ENCODE data around the gene PLAA. TPM values are rescaled to one million over a fixed set of nuclear protein-coding genes. Genes with fewer than 3 reads are reported as not detected.
A peak's percentile ranks its signal among the peaks of the same experiment; 100 is the strongest.

Gene PLAA
- total RNA-seq (ENCODE audit: low replicate concordance), result 44.8 and 80.1 TPM in 2 replicates

DNA sequence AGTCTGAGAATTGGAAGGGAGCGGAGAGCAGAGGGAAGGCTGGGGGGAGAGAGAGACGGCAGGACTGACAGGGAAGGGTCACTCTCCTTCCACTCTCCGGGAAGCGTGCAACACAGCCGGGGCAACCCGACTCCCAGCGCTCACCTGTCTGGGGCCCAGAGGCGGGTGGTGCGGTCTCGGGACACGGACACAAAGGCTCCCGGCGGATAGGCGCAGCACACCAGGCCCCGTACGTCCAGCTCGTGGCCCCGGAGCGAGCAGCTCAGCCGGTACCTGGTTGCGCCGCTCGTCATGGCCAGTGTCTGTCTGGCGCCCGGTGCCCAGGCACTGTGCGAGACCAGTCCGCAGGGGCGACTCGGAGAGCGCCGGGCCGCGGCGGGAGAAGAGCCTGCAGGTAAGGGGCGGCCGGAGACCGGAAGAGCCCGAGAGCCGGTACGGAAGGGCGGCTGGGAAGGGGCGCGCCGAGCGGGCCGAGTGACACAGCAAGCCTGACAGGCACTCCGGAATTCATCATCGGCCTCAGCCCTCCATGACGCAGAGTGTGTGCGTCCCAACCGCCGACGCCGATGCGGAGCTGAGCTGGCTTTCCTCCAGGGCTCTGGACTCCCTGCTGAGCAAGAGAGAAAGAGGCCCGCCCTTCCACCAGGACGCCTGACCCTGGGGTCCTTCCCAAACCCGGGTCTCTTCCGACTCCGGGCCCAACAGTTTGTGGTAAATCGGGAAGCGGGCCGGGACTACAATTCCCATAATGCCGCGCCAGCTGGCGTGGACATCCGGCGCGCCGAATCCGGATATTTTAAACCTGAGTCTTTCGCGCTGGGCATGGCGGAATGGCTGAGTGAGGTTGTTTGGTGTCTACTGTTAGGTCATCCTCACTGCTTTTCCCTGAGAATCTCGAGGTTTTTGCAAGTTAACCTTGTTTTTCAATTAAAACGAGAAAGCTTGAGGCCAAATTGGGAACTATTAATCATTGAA, at the start of gene PLAA:
PLAA (minus strand) TSS at position 490 of the 975 bp plus-strand sequence; CDS start at position 293, 197 bp downstream.
- H3K9me3 ChIP-seq (ENCODE audit: low read depth), result no peaks in the 10 kb centered on the region
- peak within 1 kb of the TSS; percentile 95 for H2AFZ ChIP-seq (replicated peaks)
- H3K27ac ChIP-seq, result peak within 1 kb of the TSS; percentile 99
- peak within 1 kb of the TSS; percentile 85 for H3K4me3 ChIP-seq
- peaks cover 3% of the 10 kb centered on the region for H3K27me3 Mint-ChIP-seq (ENCODE audit: insufficient read depth, low read depth)
- H3K4me2 ChIP-seq, result peak within 1 kb of the TSS; percentile 87
- DNase-seq (ENCODE audit: low spot score), result peak; percentile 95
- peaks cover 16% of the 10 kb centered on the region for H3K4me1 Mint-ChIP-seq
- peaks cover 56% of the 10 kb centered on the region for H3K79me2 ChIP-seq (ENCODE audit: low read depth)
- H3F3A ChIP-seq (ENCODE audit: low read depth), result peaks cover 10% of the 10 kb centered on the region
- no peaks in the 10 kb centered on the region for H4K20me1 ChIP-seq (ENCODE audit: low read depth)
- H3K27me3 ChIP-seq, result no peaks in the 10 kb centered on the region
- H3K27ac Mint-ChIP-seq, result peak within 1 kb of the TSS; percentile 100
- H3K36me3 ChIP-seq, result no peaks in the 10 kb centered on the region
- H3K36me3 Mint-ChIP-seq, result peaks cover 17% of the 10 kb centered on the region
- H3K4me3 Mint-ChIP-seq, result peak within 1 kb of the TSS; percentile 87
- H3K4me1 ChIP-seq, result peaks cover 19% of the 10 kb centered on the region
- H3K9me3 Mint-ChIP-seq, result no peaks in the 10 kb centered on the region
- H3K9ac ChIP-seq, result peak within 1 kb of the TSS; percentile 91
- TF ChIP-seq, protein P1, sequence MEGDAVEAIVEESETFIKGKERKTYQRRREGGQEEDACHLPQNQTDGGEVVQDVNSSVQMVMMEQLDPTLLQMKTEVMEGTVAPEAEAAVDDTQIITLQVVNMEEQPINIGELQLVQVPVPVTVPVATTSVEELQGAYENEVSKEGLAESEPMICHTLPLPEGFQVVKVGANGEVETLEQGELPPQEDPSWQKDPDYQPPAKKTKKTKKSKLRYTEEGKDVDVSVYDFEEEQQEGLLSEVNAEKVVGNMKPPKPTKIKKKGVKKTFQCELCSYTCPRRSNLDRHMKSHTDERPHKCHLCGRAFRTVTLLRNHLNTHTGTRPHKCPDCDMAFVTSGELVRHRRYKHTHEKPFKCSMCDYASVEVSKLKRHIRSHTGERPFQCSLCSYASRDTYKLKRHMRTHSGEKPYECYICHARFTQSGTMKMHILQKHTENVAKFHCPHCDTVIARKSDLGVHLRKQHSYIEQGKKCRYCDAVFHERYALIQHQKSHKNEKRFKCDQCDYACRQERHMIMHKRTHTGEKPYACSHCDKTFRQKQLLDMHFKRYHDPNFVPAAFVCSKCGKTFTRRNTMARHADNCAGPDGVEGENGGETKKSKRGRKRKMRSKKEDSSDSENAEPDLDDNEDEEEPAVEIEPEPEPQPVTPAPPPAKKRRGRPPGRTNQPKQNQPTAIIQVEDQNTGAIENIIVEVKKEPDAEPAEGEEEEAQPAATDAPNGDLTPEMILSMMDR (IDR thresholded peaks at IDR 0.05), result peak; percentile 10
- TF ChIP-seq EZH2phosphoT487 (IDR thresholded peaks at IDR 0.05), result no peak

DNA sequence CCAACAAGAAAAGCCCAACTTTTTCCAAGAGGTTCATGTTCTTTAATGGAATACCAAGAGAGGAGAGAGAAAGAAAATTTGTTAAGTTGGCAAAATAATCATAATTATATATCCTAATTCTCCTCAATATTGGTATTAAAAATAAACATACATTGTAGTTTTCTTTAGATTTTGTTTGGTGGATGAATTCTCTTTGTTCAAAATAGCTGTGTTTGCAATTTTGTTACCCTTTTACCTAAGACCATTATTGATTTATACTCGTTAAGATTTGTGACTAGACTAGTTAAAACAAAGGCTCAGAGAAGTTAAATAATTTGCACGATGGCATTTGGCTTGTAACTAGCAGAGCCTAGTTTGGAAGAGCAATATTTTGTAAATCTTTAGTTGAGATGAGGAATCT, 48.8 kb upstream of the PLAA start:
- H3F3A ChIP-seq (ENCODE audit: low read depth), result no peaks in the 10 kb centered on the region

DNA sequence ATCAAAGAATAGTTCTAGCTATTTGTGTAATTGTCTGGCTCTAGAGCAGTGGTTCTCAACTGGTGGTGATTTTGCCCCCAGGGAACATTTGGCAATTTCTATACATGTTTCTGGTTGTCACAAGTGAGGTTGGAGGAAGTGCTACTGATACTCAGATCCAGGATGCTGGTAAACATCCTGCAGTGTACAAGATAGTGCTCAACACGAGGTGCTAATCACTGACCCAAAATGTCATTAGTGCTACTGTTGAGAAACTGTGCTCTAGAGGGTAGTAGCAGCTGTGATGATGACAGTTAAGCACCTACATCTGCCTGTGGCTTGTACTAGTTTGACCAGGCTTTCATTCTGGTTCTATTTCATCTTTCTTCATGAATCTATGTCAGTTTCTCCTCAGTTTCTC, 36.3 kb upstream of the PLAA start:
- Histone ChIP-seq H3K4me1 (no peaks in the 10 kb centered on the region), H4K20me1 (ENCODE audit: low read depth) (no peaks in the 10 kb centered on the region), H3K27ac (no peak overlapping the region), H3K9ac (no peak overlapping the region), H3F3A (ENCODE audit: low read depth) (no peaks in the 10 kb centered on the region), H3K36me3 (peaks cover 19% of the 10 kb centered on the region), H2AFZ (replicated peaks) (no peak overlapping the region), H3K79me2 (ENCODE audit: low read depth) (peaks cover 3% of the 10 kb centered on the region), H3K4me3 (no peak overlapping the region), H3K9me3 (ENCODE audit: low read depth) (no peaks in the 10 kb centered on the region), H3K27me3 (no peaks in the 10 kb centered on the region), H3K4me2 (no peak overlapping the region)
- Mint-ChIP-seq H3K4me3 (no peak overlapping the region), H3K9me3 (no peaks in the 10 kb centered on the region), H3K27me3 (ENCODE audit: insufficient read depth, low read depth) (no peaks in the 10 kb centered on the region), H3K4me1 (no peaks in the 10 kb centered on the region), H3K27ac (no peak overlapping the region), H3K36me3 (peaks cover 12% of the 10 kb centered on the region)
- no peak for DNase-seq (ENCODE audit: low spot score)
- TF ChIP-seq, protein P1 (IDR thresholded peaks at IDR 0.05), result no peak
- TF ChIP-seq EZH2 (IDR thresholded peaks at IDR 0.05), result no peak
- no peak for TF ChIP-seq EZH2phosphoT487 (IDR thresholded peaks at IDR 0.05)

More for the DNA sequence above, 48.8 kb upstream of the PLAA start:
- no peak overlapping the region for H3K4me2 ChIP-seq
- no peak for DNase-seq (ENCODE audit: low spot score)
- Mint-ChIP-seq H3K9me3 (no peaks in the 10 kb centered on the region), H3K36me3 (peaks cover 3% of the 10 kb centered on the region), H3K4me1 (no peaks in the 10 kb centered on the region), H3K27me3 (ENCODE audit: insufficient read depth, low read depth) (no peaks in the 10 kb centered on the region), H3K4me3 (no peak overlapping the region), H3K27ac (no peak overlapping the region)
- H3K27ac ChIP-seq, result no peak overlapping the region
- TF ChIP-seq, protein P1 (IDR thresholded peaks at IDR 0.05), result no peak
- no peak overlapping the region for H2AFZ ChIP-seq (replicated peaks)
- H3K4me1 ChIP-seq, result no peaks in the 10 kb centered on the region
- no peak overlapping the region for H3K4me3 ChIP-seq
- H3K27me3 ChIP-seq, result no peaks in the 10 kb centered on the region
- no peak overlapping the region for H3K9ac ChIP-seq
- H3K79me2 ChIP-seq (ENCODE audit: low read depth), result no peaks in the 10 kb centered on the region
- no peaks in the 10 kb centered on the region for H4K20me1 ChIP-seq (ENCODE audit: low read depth)
- H3K36me3 ChIP-seq, result peaks cover 9% of the 10 kb centered on the region
- no peaks in the 10 kb centered on the region for H3K9me3 ChIP-seq (ENCODE audit: low read depth)
